ENCODE data around the gene FSHR.

DNA sequence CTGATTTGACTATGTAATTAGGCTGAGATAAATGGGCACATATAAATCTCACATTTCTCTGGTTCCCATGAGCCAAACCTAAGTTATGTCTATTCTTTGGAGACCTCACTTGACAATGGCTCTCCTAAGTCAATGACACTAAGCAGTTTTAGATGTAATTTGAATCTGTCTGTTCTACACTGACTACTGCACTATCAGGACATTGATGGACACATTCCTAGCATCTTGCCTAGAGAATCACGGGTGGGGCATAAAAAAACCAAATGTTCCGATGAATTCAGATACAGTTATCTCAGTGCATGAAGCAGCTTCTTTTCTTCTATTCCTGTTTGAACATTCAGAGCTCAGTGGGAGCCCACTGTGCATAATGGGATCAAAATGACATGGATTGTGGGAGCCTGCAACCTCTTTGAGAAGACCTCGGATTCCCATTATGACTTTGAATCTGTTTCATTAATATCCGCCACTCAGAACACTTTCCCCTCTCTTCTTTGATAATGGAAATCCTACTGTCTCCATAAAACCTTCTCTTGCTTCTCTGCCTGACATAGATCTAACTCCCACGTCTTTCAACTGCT, 110.8 kb downstream of the FSHR start:
- no peak for TF ChIP-seq POLR2A (IDR thresholded peaks at IDR 0.05)
- TF ChIP-seq, protein P1, sequence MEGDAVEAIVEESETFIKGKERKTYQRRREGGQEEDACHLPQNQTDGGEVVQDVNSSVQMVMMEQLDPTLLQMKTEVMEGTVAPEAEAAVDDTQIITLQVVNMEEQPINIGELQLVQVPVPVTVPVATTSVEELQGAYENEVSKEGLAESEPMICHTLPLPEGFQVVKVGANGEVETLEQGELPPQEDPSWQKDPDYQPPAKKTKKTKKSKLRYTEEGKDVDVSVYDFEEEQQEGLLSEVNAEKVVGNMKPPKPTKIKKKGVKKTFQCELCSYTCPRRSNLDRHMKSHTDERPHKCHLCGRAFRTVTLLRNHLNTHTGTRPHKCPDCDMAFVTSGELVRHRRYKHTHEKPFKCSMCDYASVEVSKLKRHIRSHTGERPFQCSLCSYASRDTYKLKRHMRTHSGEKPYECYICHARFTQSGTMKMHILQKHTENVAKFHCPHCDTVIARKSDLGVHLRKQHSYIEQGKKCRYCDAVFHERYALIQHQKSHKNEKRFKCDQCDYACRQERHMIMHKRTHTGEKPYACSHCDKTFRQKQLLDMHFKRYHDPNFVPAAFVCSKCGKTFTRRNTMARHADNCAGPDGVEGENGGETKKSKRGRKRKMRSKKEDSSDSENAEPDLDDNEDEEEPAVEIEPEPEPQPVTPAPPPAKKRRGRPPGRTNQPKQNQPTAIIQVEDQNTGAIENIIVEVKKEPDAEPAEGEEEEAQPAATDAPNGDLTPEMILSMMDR (IDR thresholded peaks at IDR 0.05) = no peak
- TF ChIP-seq EP300 (IDR thresholded peaks at IDR 0.05; ENCODE audit: low read depth) = no peak
